Transverse colon (tissue), 4 donors: ENCODE results near the gene GRIFIN. TPM values are rescaled to one million over a fixed set of nuclear protein-coding genes. Genes with fewer than 3 reads are reported as not detected.

Source experiments
- DNase-seq: peaks from one replicate; pipeline ENCODE4 v3.0.0-alpha.2; 2019
- H3K27ac ChIP-seq, 4 donors: fragments of 200-600 bp; sonication (generic); 2 replicates each; pipeline ENCODE4 v1.5.1; 2016 to 2018; ENCODE audit warnings: inconsistent platforms in 4 of 4
- H3K27me3 ChIP-seq: fragments of 200-600 bp; sonication (generic); 2 replicates; pipeline ENCODE4 v1.5.1; 2017; ENCODE audit warnings: inconsistent platforms
- H3K36me3 ChIP-seq, 4 donors: fragments of 200-600 bp; sonication (generic); 2 replicates each; pipeline ENCODE4 v1.5.1; 2017 to 2019; ENCODE audit warnings: inconsistent platforms in 4 of 4
- H3K4me1 ChIP-seq, 4 donors: fragments of 200-600 bp; sonication (generic); 2 replicates each; pipeline ENCODE4 v1.5.1; 2017 to 2020; ENCODE audit warnings: inconsistent platforms in 4 of 4
- H3K4me3 ChIP-seq, 4 donors: fragments of 200-600 bp; sonication (generic); 1 replicate in 1 of 4; 2 replicates in 3 of 4; pipeline versions ENCODE4 v1.5.1 to v1.6.1; 2017 to 2019; ENCODE audit warnings: inconsistent platforms in 4 of 4
- H3K9me3 ChIP-seq, 2 donors: fragments of 200-600 bp; sonication (generic); 2 replicates each; pipeline ENCODE4 v1.5.1; 2017 to 2019; ENCODE audit warnings: inconsistent platforms in 2 of 2
- CTCF ChIP-seq, 5 experiments: fragments of 200-600 bp in 3 of 5; fragments of 450-650 bp in 2 of 5; sonication (generic) in 3 of 5; IDR thresholded peaks; 1 replicate in 2 of 5; 2 replicates in 3 of 5; pipeline ENCODE4 v1.5.1; 2016 to 2017; ENCODE audit warnings: antibody characterized with exemption in 5 of 5, inconsistent platforms in 3 of 5, mild to moderate bottlenecking in 2 of 5, moderate library complexity in 1 of 5
- EP300 ChIP-seq: sonication (generic); formaldehyde crosslinking; IDR thresholded peaks from one replicate; pipeline ENCODE4 v1.6.1; 2017; ENCODE audit warnings: antibody characterized with exemption, low read depth
- POLR2A ChIP-seq: fragments of 450-650 bp; IDR thresholded peaks from one replicate; pipeline ENCODE4 v1.6.1; 2016; ENCODE audit warnings: antibody characterized with exemption, mild to moderate bottlenecking, moderate library complexity
- POLR2AphosphoS5 ChIP-seq, 3 donors: sonication (generic); formaldehyde crosslinking; IDR thresholded peaks; one replicate each; pipeline ENCODE4 v1.6.1; 2016; ENCODE audit warnings: antibody characterized with exemption in 3 of 3
- WGBS, 2 donors: methylation state at CpG; one replicate each; pipeline ENCODE4 v1.1.5; 2018; ENCODE audit warnings: low coverage in 1 of 2; 5-methylcytosine and 5-hydroxymethylcytosine counted together
- in situ Hi-C, 4 donors: fragments of 200-750 bp; cut with MboI; loops; one replicate each; pipeline versions ENCODE4 v1.15.0 to v1.15.1; 2017; ENCODE audit warnings: low sequenced_read_pairs in 3 of 4, low pct_ligation_motif_present in 1 of 4, low pct_unique_long_range_greater_than_20kb in 1 of 4
- intact Hi-C: fragments of 100-400 bp; cut with DNase I; formaldehyde crosslinking; loops from one replicate; pipeline ENCODE4 v1.15.1; 2023; ENCODE audit warnings: low total_unique reads
- total RNA-seq, 4 donors: library from RNA; depleted of rRNA; stranded (reverse); fragments of >200 nt; gene quantifications; one replicate each; pipeline ENCODE4 v1.1.0, GENCODE V29; 2016

The GRIFIN gene
- total RNA-seq, 4 donors from 2014 or later, result not detected

- Histone ChIP-seq H3K27ac (no peak overlapping the region), H3K27me3 (peaks cover 19% of the 10 kb centered on the region), H3K4me3 (no peak overlapping the region), H3K4me1 (peaks cover 15 to 18% (median 16%) of the 10 kb centered on the region in 4 donors), H3K36me3 (no peaks in the 10 kb centered on the region), H3K9me3 (peaks cover 0 to 7% of the 10 kb centered on the region in 2 donors)
- 66 to 100% methylated on average over 1 to 4 of the region's 21 CpGs for WGBS, 2 donors
- TF ChIP-seq POLR2A, result no peak
- no peak for TF ChIP-seq EP300
- TF ChIP-seq POLR2AphosphoS5 (IDR thresholded peaks at IDR 0.05), result no peak
- TF ChIP-seq CTCF (IDR thresholded peaks at IDR 0.05), result no peak
- intact Hi-C loops (no loop called here), in situ Hi-C loops (loop anchor here in 1 of 4 donors (25.0 kb wide), 1 partner anchor 207 kb away; the partner anchor contains the start of gene AMZ1)
- no peak for DNase-seq
Observed at GRCh38 chr7:2480070-2480408, 3.8 kb upstream of the GRIFIN start.

GRCh38 chr7:2479276-2480069 is 3.3 kb upstream of the GRIFIN start:
- intact Hi-C loops (no loop called here), in situ Hi-C loops (loop anchor here in 1 of 4 donors (25.0 kb wide), 1 partner anchor 208 kb away; the partner anchor contains the start of gene AMZ1)
- Histone ChIP-seq H3K4me3 (no peak overlapping the region), H3K36me3 (no peaks in the 10 kb centered on the region), H3K4me1 (peaks cover 15 to 18% (median 16%) of the 10 kb centered on the region in 4 donors), H3K27ac (no peak overlapping the region), H3K27me3 (peaks cover 19% of the 10 kb centered on the region), H3K9me3 (peaks cover 0 to 7% of the 10 kb centered on the region in 2 donors)
- 64% methylated on average over 16 of the region's 16 CpGs; no CpG with 5 or more reads in 1 of the 2 donors for WGBS, 2 donors
- DNase-seq, result no peak
- TF ChIP-seq POLR2AphosphoS5 (IDR thresholded peaks at IDR 0.05), result no peak
- TF ChIP-seq EP300, result no peak
- TF ChIP-seq POLR2A, result no peak

GRCh38 chr7:2478800-2479199 is 2.6 kb upstream of the GRIFIN start:
- in situ Hi-C loops (loop anchor here in 1 of 4 donors (25.0 kb wide), 1 partner anchor 209 kb away; the partner anchor contains the start of gene AMZ1), intact Hi-C loops (no loop called here)
- TF ChIP-seq CTCF (IDR thresholded peaks at IDR 0.05), result no peak
- no peak for TF ChIP-seq EP300
- no peak for TF ChIP-seq POLR2AphosphoS5 (IDR thresholded peaks at IDR 0.05)
- no peak for TF ChIP-seq POLR2A
- Histone ChIP-seq H3K36me3 (no peaks in the 10 kb centered on the region), H3K9me3 (peaks cover 0 to 7% of the 10 kb centered on the region in 2 donors), H3K4me3 (no peak overlapping the region), H3K4me1 (peaks cover 15 to 18% (median 16%) of the 10 kb centered on the region in 4 donors), H3K27ac (peak overlapping the region in 2 of 4 donors; percentile 24 to 28), H3K27me3 (peaks cover 19% of the 10 kb centered on the region)
- WGBS, 2 donors, result 49% methylated on average over 19 of the region's 19 CpGs; no CpG with 5 or more reads in 1 of the 2 donors
- no peak for DNase-seq

- intact Hi-C loops, result no loop called here
- TF ChIP-seq CTCF (IDR thresholded peaks at IDR 0.05) (no peak), POLR2A (peak; percentile 32)
- WGBS, 2 donors, result 42% methylated on average over 11 of the region's 11 CpGs; no CpG with 5 or more reads in 1 of the 2 donors
- Histone ChIP-seq H3K9me3 (peaks cover 0 to 7% of the 10 kb centered on the region in 2 donors), H3K36me3 (no peaks in the 10 kb centered on the region), H3K4me3 (no peak overlapping the region), H3K4me1 (peaks cover 15 to 18% (median 16%) of the 10 kb centered on the region in 4 donors), H3K27ac (peak overlapping the region in 2 of 4 donors; percentile 24 to 28), H3K27me3 (peaks cover 19% of the 10 kb centered on the region)
- in situ Hi-C loops, result loop anchor here in 1 of 4 donors (25.0 kb wide), 1 partner anchor 209 kb away; the partner anchor contains the start of gene AMZ1
- peak; percentile 80 for DNase-seq
Observed at GRCh38 chr7:2478399-2478785, 2.2 kb upstream of the GRIFIN start.
